ENCODE measurements around the gene YBX1.

The YBX1 gene

DNA sequence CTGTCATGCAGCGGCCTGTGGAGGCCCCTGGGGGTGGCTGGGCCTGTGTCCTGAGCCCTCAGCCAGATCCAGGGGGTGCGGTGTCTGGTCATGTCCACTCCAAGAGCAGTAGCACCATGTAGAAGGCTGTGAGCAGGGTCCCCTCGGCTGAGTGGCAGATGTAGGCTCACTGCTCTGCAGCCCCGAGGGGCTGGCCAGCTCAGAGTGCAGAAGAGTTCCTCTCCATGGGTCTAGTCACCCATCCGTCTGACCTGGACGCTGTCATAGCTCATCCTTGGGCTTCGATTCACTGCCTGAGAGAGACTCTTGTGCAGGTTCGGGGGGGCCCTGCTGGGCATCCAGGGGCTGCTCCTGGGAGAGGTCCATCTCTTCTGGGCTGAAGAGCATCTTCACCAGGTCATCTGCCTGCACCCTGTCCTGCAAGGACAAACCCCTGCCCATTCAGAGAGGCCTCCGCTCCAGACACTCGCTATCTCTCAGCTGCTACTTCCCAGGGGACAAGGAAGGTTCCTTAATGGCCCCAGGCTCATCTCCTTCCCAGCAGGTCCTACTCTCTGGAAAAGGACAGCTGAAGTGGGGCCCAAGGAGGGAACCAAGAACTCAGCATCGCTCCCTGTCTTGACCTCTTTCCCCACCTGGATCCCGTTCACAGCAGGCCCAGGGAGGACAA is 64.4 kb downstream of the YBX1 start:
- no peaks in the 10 kb centered on the region for H3F3A ChIP-seq (ENCODE audit: control insufficient read depth, insufficient read depth)
- H3K9me2 ChIP-seq (replicated peaks; ENCODE audit: control insufficient read depth, low read length) = no peaks in the 10 kb centered on the region
- peaks cover 31% of the 10 kb centered on the region for H3K36me3 ChIP-seq (ENCODE audit: control insufficient read depth, low read length)
- H3K27me3 ChIP-seq (ENCODE audit: control insufficient read depth, low read length) = no peaks in the 10 kb centered on the region
- H3K79me2 ChIP-seq (ENCODE audit: control insufficient read depth, low read length) = no peaks in the 10 kb centered on the region
- no peaks in the 10 kb centered on the region for H3K4me1 ChIP-seq (ENCODE audit: control insufficient read depth, low read length)
- TF ChIP-seq, protein P1, sequence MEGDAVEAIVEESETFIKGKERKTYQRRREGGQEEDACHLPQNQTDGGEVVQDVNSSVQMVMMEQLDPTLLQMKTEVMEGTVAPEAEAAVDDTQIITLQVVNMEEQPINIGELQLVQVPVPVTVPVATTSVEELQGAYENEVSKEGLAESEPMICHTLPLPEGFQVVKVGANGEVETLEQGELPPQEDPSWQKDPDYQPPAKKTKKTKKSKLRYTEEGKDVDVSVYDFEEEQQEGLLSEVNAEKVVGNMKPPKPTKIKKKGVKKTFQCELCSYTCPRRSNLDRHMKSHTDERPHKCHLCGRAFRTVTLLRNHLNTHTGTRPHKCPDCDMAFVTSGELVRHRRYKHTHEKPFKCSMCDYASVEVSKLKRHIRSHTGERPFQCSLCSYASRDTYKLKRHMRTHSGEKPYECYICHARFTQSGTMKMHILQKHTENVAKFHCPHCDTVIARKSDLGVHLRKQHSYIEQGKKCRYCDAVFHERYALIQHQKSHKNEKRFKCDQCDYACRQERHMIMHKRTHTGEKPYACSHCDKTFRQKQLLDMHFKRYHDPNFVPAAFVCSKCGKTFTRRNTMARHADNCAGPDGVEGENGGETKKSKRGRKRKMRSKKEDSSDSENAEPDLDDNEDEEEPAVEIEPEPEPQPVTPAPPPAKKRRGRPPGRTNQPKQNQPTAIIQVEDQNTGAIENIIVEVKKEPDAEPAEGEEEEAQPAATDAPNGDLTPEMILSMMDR (IDR thresholded peaks at IDR 0.05; ENCODE audit: low read depth, low read length, poor library complexity, severe bottlenecking) = no peak
- TF ChIP-seq EZH2phosphoT487 (IDR thresholded peaks at IDR 0.05; ENCODE audit: borderline replicate concordance, low read length) = no peak
- no peak overlapping the region for H3K4me3 ChIP-seq (ENCODE audit: low read length)
- H3K9me3 ChIP-seq (ENCODE audit: control insufficient read depth, insufficient read depth, low read length) = no peaks in the 10 kb centered on the region
- 0 out of 2 replicates have a peak, but pooled peaks cover 7% of the 10 kb centered on the region for H4K20me1 ChIP-seq (ENCODE audit: control insufficient read depth, insufficient read depth, low read depth, low read length)
- H3K27ac ChIP-seq (ENCODE audit: low read depth, low read length) = no peak overlapping the region
- H3K4me2 ChIP-seq (ENCODE audit: low read length) = no peak overlapping the region

DNA sequence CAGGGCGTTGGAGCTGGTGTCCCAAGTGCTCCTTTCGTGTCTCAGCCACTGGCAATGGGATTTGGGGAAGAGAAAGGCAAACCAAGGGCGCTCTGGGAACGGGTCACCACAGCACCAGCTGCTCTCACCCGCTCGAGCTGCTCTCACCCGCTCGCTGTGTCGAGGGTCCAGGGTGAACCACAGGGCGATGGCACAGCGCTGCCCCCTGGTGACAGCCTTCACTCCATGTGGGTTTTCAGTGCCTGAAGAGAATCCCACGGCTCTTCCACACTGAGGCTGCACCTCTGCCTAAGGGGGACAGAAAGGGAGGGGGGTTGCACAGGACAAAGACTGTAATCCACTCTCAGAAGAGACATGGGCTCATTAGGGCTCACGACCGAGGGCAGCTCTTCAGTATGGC is 64.9 kb downstream of the YBX1 start:
- Histone ChIP-seq H3K9me2 (replicated peaks; ENCODE audit: control insufficient read depth, low read length) (no peaks in the 10 kb centered on the region), H3K36me3 (ENCODE audit: control insufficient read depth, low read length) (peaks cover 37% of the 10 kb centered on the region), H3K4me1 (ENCODE audit: control insufficient read depth, low read length) (no peaks in the 10 kb centered on the region), H3K27ac (ENCODE audit: low read depth, low read length) (no peak overlapping the region), H3K27me3 (ENCODE audit: control insufficient read depth, low read length) (no peaks in the 10 kb centered on the region), H3K9me3 (ENCODE audit: control insufficient read depth, insufficient read depth, low read length) (no peaks in the 10 kb centered on the region), H3F3A (ENCODE audit: control insufficient read depth, insufficient read depth) (no peaks in the 10 kb centered on the region), H3K4me3 (ENCODE audit: low read length) (no peak overlapping the region), H3K79me2 (ENCODE audit: control insufficient read depth, low read length) (no peaks in the 10 kb centered on the region), H3K4me2 (ENCODE audit: low read length) (no peak overlapping the region), H4K20me1 (ENCODE audit: control insufficient read depth, insufficient read depth, low read depth, low read length) (0 out of 2 replicates have a peak, but pooled peaks cover 7% of the 10 kb centered on the region)
- TF ChIP-seq, protein P1 (IDR thresholded peaks at IDR 0.05; ENCODE audit: low read depth, low read length, poor library complexity, severe bottlenecking) = peak; percentile 87
- TF ChIP-seq EZH2phosphoT487 (IDR thresholded peaks at IDR 0.05; ENCODE audit: borderline replicate concordance, low read length) = no peak

DNA sequence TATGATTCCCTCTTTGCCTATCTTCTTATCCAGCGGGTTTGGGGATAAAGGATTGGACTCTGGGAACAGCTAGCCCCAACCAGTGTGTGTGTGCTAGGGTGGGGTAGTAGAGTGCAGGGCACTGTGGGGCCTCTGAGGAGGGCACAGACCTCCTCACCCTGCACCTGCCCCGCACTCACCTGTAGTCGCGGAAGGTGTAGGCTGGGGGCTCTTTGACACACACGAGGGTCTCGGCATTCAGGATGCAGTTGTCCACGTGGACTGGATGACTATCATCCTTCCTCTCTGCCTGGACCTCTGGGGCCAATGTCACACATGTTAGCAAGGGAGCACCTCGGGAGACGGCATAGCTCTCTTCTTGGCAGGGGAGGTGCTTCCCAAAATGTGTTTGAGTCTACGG is 65.8 kb downstream of the YBX1 start:
- Histone ChIP-seq H3K4me1 (ENCODE audit: control insufficient read depth, low read length) (no peaks in the 10 kb centered on the region), H3F3A (ENCODE audit: control insufficient read depth, insufficient read depth) (no peaks in the 10 kb centered on the region), H3K9me2 (replicated peaks; ENCODE audit: control insufficient read depth, low read length) (no peaks in the 10 kb centered on the region), H3K9me3 (ENCODE audit: control insufficient read depth, insufficient read depth, low read length) (no peaks in the 10 kb centered on the region), H3K4me3 (ENCODE audit: low read length) (no peak overlapping the region), H3K27me3 (ENCODE audit: control insufficient read depth, low read length) (no peaks in the 10 kb centered on the region), H3K27ac (ENCODE audit: low read depth, low read length) (no peak overlapping the region), H4K20me1 (ENCODE audit: control insufficient read depth, insufficient read depth, low read depth, low read length) (0 out of 2 replicates have a peak, but pooled peaks cover 7% of the 10 kb centered on the region), H3K36me3 (ENCODE audit: control insufficient read depth, low read length) (peaks cover 46% of the 10 kb centered on the region), H3K79me2 (ENCODE audit: control insufficient read depth, low read length) (no peaks in the 10 kb centered on the region), H3K4me2 (ENCODE audit: low read length) (no peak overlapping the region)
- TF ChIP-seq EZH2phosphoT487 (IDR thresholded peaks at IDR 0.05; ENCODE audit: borderline replicate concordance, low read length) = no peak
- TF ChIP-seq, protein P1 (IDR thresholded peaks at IDR 0.05; ENCODE audit: low read depth, low read length, poor library complexity, severe bottlenecking) = no peak
